GM23338 (cell line): ENCODE measurements around the gene ABCD1. TPM values are rescaled to one million over a fixed set of nuclear protein-coding genes. Genes with fewer than 3 reads are reported as not detected.
"Not testable (repeated sequence)": the region's sequence is repeated elsewhere in the genome, so short reads cannot be mapped to it uniquely, and the experiment has no call there.

ENCODE experiments used
- ATAC-seq: fragments of 200-7000 bp; cut with Tn5 transposase; 3 replicates; pipeline ENCODE4 v1.9.1; 2020
- DNase-seq: peaks from one replicate; pipeline ENCODE4 v3.0.0-alpha.2; 2015; ENCODE audit warnings: low spot score
- H2AFZ ChIP-seq: fragments of 200-600 bp; sonication (generic); 2 replicates; pipeline ENCODE4 v1.8.0; 2016; ENCODE audit warnings: antibody characterized with exemption, mild to moderate bottlenecking, moderate library complexity
- H3F3A ChIP-seq: fragments of 200-600 bp; sonication (generic); replicated peaks from 2 replicates; pipeline ENCODE4 v1.8.0; 2017; ENCODE audit warnings: antibody characterized with exemption, mixed run types, low read depth
- H3K27ac ChIP-seq: fragments of 200-600 bp; sonication (generic); 2 replicates; pipeline ENCODE4 v1.6.1; 2016; ENCODE audit warnings: low read depth
- H3K27me3 ChIP-seq: fragments of 200-600 bp; sonication (generic); 2 replicates; pipeline ENCODE4 v1.8.0; 2016; ENCODE audit warnings: mild to moderate bottlenecking, mixed run types, moderate library complexity; ENCODE audit not compliant: insufficient read depth
- H3K36me3 ChIP-seq: fragments of 200-600 bp; sonication (generic); 2 replicates; pipeline ENCODE4 v1.8.0; 2016; ENCODE audit warnings: mild to moderate bottlenecking; ENCODE audit not compliant: insufficient read depth
- H3K4me1 ChIP-seq: fragments of 200-600 bp; sonication (generic); 2 replicates; pipeline ENCODE4 v1.8.0; 2016; ENCODE audit warnings: mild to moderate bottlenecking, moderate library complexity; ENCODE audit not compliant: insufficient read depth
- H3K4me2 ChIP-seq: fragments of 200-600 bp; sonication (generic); 2 replicates; pipeline ENCODE4 v1.7.1; 2017; ENCODE audit warnings: mixed run types
- H3K4me3 ChIP-seq: fragments of 200-600 bp; sonication (generic); 2 replicates; pipeline ENCODE4 v1.6.1; 2016; ENCODE audit warnings: mixed run types
- H3K79me2 ChIP-seq: fragments of 200-600 bp; sonication (generic); replicated peaks from 2 replicates; pipeline ENCODE4 v1.8.0; 2017; ENCODE audit warnings: mild to moderate bottlenecking; ENCODE audit not compliant: insufficient read depth
- H3K9me2 ChIP-seq: fragments of 200-600 bp; sonication (generic); 2 replicates; pipeline ENCODE4 v1.8.0; 2017; ENCODE audit not compliant: insufficient read depth
- H4K20me1 ChIP-seq: fragments of 200-600 bp; sonication (generic); replicated peaks from 2 replicates; pipeline ENCODE4 v1.8.0; 2017; ENCODE audit warnings: mild to moderate bottlenecking; ENCODE audit not compliant: insufficient read depth
- H3K27ac Mint-ChIP-seq: 2 replicates; pipeline ENCODE4 v1.8.0; 2020; ENCODE audit warnings: inconsistent platforms, mild to moderate bottlenecking, moderate library complexity, mixed read lengths
- H3K27me3 Mint-ChIP-seq: 3 replicates; pipeline ENCODE4 v1.8.0; 2022; ENCODE audit warnings: low read depth, mild to moderate bottlenecking, moderate library complexity, mixed read lengths, inconsistent platforms; ENCODE audit not compliant: insufficient read depth, poor library complexity
- H3K36me3 Mint-ChIP-seq: 3 replicates; pipeline ENCODE4 v1.8.0; 2021; ENCODE audit warnings: low read depth, mild to moderate bottlenecking, inconsistent platforms, moderate library complexity, mixed read lengths
- H3K4me1 Mint-ChIP-seq: 3 replicates; pipeline ENCODE4 v1.8.0; 2020; ENCODE audit warnings: mild to moderate bottlenecking, inconsistent platforms, mixed read lengths
- H3K4me3 Mint-ChIP-seq: 3 replicates; pipeline ENCODE4 v1.8.0; 2021; ENCODE audit warnings: moderate library complexity, mild to moderate bottlenecking, inconsistent platforms, mixed read lengths
- H3K9me3 Mint-ChIP-seq: 3 replicates; pipeline ENCODE4 v1.8.0; 2020; ENCODE audit warnings: moderate library complexity, mild to moderate bottlenecking, inconsistent platforms, mixed read lengths
- CREB1 ChIP-seq: fragments of 250-450 bp; sonication (Bioruptor Pico); IDR thresholded peaks from 2 replicates; pipeline ENCODE4 v1.5.0; 2020; ENCODE audit warnings: low read depth, mild to moderate bottlenecking, moderate library complexity
- EZH2 ChIP-seq: fragments of 200-600 bp; sonication (generic); IDR thresholded peaks from one replicate; pipeline ENCODE4 v1.8.0; 2017; ENCODE audit warnings: antibody characterized with exemption, mild to moderate bottlenecking, low read depth; ENCODE audit not compliant: unreplicated experiment
- EZH2phosphoT487 ChIP-seq: fragments of 200-600 bp; sonication (generic); IDR thresholded peaks from one replicate; pipeline ENCODE4 v1.8.1; 2018; ENCODE audit warnings: antibody characterized with exemption; ENCODE audit not compliant: unreplicated experiment
- ZNF331 ChIP-seq: fragments of 250-450 bp; sonication (Bioruptor Pico); IDR thresholded peaks from 2 replicates; pipeline ENCODE4 v1.5.0; 2020; ENCODE audit warnings: low read depth, mild to moderate bottlenecking, moderate library complexity
- polyA plus RNA-seq: library from polyadenylated mRNA; unstranded; fragments of >200 nt; fragmentation: Nextera tagmentation; extraction: Ambion mirVana; gene quantifications from 2 replicates; pipeline ENCODE4 v1.2.1, GENCODE V29; 2016
- total RNA-seq: library from RNA; depleted of rRNA; stranded (reverse); fragments of >200 nt; shearing (Covaris generic); gene quantifications from 2 replicates; pipeline ENCODE4 v1.2.3, GENCODE V29; 2014
- TF ChIP-seq, protein P1 (sequence below), 2 experiments: fragments of 200-600 bp in 1 of 2; sonication (generic) in 1 of 2; conservative IDR thresholded peaks; 2 replicates each; pipeline versions ENCODE4 v1.5.1 to v1.6.1; 2016 to 2017; ENCODE audit warnings: antibody characterized with exemption in 2 of 2, low read depth in 2 of 2, mild to moderate bottlenecking in 2 of 2, moderate library complexity in 1 of 2
- TF ChIP-seq, protein P2 (sequence below): IDR thresholded peaks from 2 replicates; pipeline ENCODE4 v1.6.1; 2016; ENCODE audit warnings: antibody characterized with exemption

The ABCD1 gene
- total and polyA plus RNA-seq, 2 experiments from 2014 or later = 2.4 to 8.9 TPM

DNA sequence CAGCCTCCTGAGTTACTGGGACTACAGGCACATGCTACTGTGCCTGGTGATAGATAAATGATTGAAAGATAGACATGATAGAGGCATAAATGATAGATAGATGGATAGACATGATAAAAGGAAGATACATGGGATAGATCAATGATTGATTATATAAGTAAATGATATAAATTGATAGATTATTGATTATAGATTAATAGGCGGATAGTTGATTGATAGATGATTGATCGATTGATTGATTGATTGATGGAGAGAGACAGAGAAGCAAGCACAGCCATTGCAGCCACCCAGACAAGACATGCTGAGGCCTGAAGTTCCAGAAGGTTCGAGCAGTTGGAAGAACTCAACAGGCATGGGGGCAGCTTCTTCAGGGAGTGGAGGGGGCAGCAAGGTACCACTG lies 21.7 kb downstream of the ABCD1 start (continued):
- TF ChIP-seq ZNF331 (no peak), EZH2 (no peak)

DNA sequence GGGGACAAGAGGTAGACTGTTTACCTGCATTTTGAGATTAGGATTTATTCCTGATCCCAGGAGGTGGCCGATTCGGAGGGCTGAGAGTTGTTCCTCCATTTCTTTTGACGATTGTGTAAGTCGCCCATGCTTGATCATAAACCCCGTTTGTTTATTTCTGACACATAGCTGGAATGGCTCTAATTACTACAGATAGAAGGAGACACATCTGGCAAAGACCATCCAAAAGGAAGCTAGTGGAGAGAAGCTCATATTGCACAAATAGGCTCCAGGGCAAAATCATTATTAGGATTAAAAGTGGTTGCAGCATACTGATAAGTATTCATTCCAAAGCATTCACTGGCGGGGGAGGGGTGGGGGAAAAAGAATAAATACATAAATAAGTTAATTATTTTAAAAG lies 22.3 kb downstream of the ABCD1 start:
- not testable (repeated sequence) for H3K79me2 ChIP-seq, H3K4me1 Mint-ChIP-seq, H4K20me1 ChIP-seq, H3K9me2 ChIP-seq, H2AFZ ChIP-seq, H3K27ac Mint-ChIP-seq, H3K27ac ChIP-seq, H3K4me3 ChIP-seq, H3K36me3 Mint-ChIP-seq, H3K27me3 Mint-ChIP-seq, H3K4me3 Mint-ChIP-seq, H3K9me3 Mint-ChIP-seq, H3K27me3 ChIP-seq, H3K36me3 ChIP-seq, H3F3A ChIP-seq, H3K4me1 ChIP-seq, H3K4me2 ChIP-seq, DNase-seq, ATAC-seq

DNA sequence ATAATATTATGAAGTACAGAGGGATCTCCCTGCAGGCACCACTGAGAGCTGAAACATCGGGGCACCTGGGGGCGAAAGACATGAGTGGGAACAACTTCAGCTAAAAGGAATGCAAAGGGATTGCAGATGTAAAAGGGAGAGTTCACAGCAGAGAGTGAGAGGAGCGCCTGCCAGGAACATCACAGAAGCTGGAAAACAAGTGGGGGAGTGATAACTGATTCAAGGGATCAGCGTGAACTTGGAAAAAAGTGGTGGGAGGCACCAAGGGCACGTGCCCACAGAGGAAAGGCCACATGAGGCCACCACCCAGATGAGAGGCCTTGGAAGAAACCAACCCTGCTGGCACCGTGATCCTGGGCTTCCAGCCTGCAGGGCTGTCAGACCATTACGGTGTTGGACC lies 24.4 kb downstream of the ABCD1 start:
- not testable (repeated sequence) for H3K27ac Mint-ChIP-seq, H3K4me3 Mint-ChIP-seq, ATAC-seq, H3K36me3 ChIP-seq, H3K4me1 Mint-ChIP-seq, H3K9me3 Mint-ChIP-seq, H3K27ac ChIP-seq, H2AFZ ChIP-seq, H3K9me2 ChIP-seq, H3K4me2 ChIP-seq, H3K4me3 ChIP-seq, DNase-seq, H3K27me3 ChIP-seq, H4K20me1 ChIP-seq, H3F3A ChIP-seq, H3K79me2 ChIP-seq, H3K36me3 Mint-ChIP-seq, H3K27me3 Mint-ChIP-seq, H3K4me1 ChIP-seq

DNA sequence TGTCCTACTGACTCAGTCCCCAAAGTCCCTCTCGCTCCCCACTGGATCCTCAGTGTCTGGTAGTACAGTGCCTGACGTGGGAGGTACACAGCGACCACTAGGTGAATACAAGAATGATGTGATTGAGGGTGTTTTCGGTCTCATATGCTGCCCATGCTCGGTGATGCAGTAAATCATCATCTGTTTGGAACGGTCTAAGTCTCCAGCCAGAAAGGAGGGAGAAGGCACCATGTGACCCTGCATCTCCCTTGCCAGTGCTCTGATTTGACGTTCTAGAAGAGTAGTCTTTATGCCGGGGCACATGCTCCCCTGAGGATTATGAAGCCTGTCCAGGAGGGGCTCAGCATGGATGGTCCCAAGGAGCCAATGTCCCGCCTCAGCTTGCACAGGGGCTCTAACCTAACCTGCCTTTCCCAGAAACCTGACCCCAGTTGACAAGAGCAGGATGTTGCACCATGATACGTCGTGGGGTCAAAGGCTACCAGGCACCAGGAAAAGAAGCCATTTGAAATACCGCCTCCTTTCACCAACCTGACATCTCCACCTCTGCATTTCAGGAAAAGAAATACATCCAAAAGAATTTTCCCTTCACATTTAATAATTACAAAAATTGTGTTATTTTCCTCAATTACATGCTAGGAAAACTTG lies 25.6 kb downstream of the ABCD1 start:
- H3K4me1 Mint-ChIP-seq = no peaks in the 10 kb centered on the region
- Histone ChIP-seq H4K20me1 (no peaks in the 10 kb centered on the region), H3K79me2 (no peaks in the 10 kb centered on the region), H3K9me2 (no peaks in the 10 kb centered on the region), H2AFZ (no peak overlapping the region), H3F3A (no peaks in the 10 kb centered on the region), H3K4me1 (no peaks in the 10 kb centered on the region), H3K27me3 (no peaks in the 10 kb centered on the region), H3K36me3 (no peaks in the 10 kb centered on the region), H3K27ac (no peak overlapping the region), H3K4me2 (no peak overlapping the region), H3K4me3 (no peak overlapping the region)
- no peaks in the 10 kb centered on the region for H3K9me3 Mint-ChIP-seq
- no peak overlapping the region for H3K27ac Mint-ChIP-seq
- TF ChIP-seq, protein P1, sequence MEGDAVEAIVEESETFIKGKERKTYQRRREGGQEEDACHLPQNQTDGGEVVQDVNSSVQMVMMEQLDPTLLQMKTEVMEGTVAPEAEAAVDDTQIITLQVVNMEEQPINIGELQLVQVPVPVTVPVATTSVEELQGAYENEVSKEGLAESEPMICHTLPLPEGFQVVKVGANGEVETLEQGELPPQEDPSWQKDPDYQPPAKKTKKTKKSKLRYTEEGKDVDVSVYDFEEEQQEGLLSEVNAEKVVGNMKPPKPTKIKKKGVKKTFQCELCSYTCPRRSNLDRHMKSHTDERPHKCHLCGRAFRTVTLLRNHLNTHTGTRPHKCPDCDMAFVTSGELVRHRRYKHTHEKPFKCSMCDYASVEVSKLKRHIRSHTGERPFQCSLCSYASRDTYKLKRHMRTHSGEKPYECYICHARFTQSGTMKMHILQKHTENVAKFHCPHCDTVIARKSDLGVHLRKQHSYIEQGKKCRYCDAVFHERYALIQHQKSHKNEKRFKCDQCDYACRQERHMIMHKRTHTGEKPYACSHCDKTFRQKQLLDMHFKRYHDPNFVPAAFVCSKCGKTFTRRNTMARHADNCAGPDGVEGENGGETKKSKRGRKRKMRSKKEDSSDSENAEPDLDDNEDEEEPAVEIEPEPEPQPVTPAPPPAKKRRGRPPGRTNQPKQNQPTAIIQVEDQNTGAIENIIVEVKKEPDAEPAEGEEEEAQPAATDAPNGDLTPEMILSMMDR (conservative IDR thresholded peaks at IDR 0.05; ENCODE audit: low read depth in 2 of 2) = no peak
- TF ChIP-seq EZH2phosphoT487 (no peak), EZH2 (no peak), ZNF331 (no peak), CREB1 (no peak)
- TF ChIP-seq, protein P2, sequence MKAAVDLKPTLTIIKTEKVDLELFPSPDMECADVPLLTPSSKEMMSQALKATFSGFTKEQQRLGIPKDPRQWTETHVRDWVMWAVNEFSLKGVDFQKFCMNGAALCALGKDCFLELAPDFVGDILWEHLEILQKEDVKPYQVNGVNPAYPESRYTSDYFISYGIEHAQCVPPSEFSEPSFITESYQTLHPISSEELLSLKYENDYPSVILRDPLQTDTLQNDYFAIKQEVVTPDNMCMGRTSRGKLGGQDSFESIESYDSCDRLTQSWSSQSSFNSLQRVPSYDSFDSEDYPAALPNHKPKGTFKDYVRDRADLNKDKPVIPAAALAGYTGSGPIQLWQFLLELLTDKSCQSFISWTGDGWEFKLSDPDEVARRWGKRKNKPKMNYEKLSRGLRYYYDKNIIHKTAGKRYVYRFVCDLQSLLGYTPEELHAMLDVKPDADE = no peak
- no peak for ATAC-seq
- no peak for DNase-seq
- peaks cover 3% of the 10 kb centered on the region for H3K27me3 Mint-ChIP-seq
- H3K4me3 Mint-ChIP-seq = no peak overlapping the region
- H3K36me3 Mint-ChIP-seq = no peaks in the 10 kb centered on the region; the same call in 2 of the 3 replicates
